Hypothalamus (tissue), 51 donors: ENCODE measurements around the gene PTPRN2.
"Not testable (repeated sequence)": the region's sequence is repeated elsewhere in the genome, so short reads cannot be mapped to it uniquely, and the experiment has no call there.

Experiments used
- DNase-seq, 51 donors: peaks; one replicate each; lab custom pipeline; 2025; lab: John Stamatoyannopoulos, UW

The PTPRN2 gene

GRCh38 chr7:158411232-158411950 lies 176.2 kb downstream of the PTPRN2 start:
- DNase-seq: no peak

DNA sequence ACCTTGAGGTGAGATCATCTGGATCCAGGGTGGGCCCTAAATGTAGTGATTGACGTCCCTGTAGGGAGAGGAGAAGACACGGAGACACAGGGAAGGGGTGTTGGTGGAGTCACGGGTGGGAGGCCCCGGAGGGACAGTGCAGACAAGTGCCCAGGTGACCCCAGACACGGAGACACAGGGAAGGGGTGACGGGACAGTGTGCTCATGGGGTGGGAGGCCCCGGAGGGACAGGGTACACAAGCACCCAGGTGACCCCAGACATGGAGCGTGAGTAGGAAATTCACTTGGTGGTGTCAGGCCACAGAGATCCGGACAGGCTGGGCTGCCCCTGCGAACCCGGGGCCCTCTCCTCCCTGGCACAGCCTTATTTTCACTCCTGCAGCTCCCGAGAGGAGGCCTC lies 176.9 kb downstream of the PTPRN2 start:
- no peak for DNase-seq

- no peak for DNase-seq
Measured at GRCh38 chr7:158409816-158410330, 177.8 kb downstream of the PTPRN2 start.

DNA sequence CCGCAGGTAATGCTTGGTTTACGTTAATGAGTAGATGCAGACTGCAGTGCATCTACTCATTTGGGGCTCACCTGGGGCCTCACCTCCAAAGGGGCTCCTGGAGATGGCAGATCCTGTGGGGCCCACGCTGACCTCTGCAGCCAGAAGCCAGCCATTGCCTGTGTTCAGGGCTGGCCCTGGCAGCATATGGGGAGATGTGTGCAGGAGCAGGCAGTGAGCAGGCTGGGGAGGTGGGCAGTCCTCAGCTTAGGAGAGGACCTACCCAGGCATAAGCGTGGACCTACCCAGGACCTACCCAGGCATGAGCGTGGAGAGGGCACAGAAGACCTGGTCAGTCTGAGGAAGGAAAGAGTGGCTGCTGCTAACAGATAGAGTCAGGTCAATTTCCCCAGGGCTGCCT lies 178.5 kb downstream of the PTPRN2 start:
- no peak for DNase-seq

- no peak for DNase-seq
Measured at GRCh38 chr7:158408318-158408920, 179.2 kb downstream of the PTPRN2 start.

DNA sequence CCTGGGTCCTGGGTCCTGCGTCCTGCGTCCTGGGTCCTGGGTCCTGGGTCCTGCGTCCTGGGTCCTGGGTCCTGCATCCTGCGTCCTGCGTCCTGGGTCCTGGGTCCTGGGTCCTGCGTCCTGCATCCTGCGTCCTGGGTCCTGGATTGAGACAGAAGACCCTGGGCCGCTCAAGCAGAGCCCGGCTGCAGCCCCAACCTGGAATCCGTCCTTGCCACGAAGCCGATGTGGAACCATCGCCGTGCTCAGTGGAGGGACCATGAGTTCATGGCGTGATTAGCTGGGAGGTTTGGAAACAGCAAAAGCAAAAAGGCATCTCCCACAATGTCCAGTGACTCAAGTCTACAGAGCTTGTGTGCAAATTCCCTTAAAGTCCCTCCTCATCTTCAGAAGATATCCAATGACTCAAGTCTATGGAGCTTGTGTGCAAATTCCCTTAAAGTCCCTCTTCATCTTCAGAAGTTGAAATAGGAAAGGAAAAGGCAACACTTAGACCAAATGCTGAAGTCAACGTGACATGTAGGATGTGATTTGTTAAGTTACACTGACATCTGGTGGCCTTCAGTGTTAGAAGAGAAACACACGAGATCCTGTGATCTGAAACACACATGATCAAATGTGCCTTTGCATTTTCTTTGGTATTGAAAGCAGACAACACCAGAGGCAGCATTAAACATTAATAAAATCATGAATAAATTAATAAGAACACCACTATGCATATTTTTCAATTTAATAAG lies 179.9 kb downstream of the PTPRN2 start:
- DNase-seq: peak in 5 of 51 donors; percentile 10 to 36 (median 20)

GRCh38 chr7:158406801-158407200 lies 180.8 kb downstream of the PTPRN2 start:
- DNase-seq: no peak

GRCh38 chr7:158406364-158406763 lies 181.3 kb downstream of the PTPRN2 start:
- no peak for DNase-seq

- not testable (repeated sequence) for DNase-seq
Measured at GRCh38 chr7:158405771-158406170, 181.9 kb downstream of the PTPRN2 start.

GRCh38 chr7:158405324-158405723 lies 182.3 kb downstream of the PTPRN2 start:
- no peak for DNase-seq

DNA sequence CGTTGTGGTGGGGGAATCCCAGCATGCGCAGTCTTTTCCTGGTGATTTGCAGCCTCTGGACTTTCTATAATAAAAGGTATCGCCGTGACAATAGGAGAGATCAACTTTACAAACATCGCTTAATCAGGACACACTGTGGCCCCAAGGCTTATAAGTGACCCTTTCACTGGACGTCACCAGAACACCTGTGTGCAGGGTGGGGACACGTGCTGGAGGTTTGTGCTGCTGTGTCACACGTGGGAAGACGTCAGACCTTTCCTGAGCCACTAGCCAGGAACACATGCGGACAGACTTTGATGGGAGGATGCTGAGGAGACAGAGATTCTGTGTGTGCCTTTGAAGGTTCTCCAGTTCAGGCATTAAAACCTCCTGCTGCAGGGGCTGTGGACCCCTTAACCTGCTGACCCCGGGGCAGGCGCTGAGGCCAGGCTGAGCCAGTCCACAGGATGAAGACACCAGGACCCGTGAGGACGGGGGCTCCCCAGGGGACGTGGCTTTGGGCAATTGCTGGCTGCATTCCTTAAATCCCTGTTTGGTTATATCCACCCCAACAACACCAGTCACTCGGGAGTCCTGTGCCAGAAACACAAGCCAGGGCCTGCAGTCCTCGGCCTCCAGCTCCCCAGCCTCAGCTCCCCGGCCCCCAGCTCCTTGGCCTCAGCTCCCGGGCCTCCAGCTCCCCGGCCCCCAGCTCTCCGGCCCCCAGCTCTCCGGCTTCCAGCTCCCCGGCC lies 183.4 kb downstream of the PTPRN2 start:
- DNase-seq: no peak

- DNase-seq: no peak
Measured at GRCh38 chr7:158403013-158403821, 184.4 kb downstream of the PTPRN2 start.

- no peak for DNase-seq
Measured at GRCh38 chr7:158402471-158402870, 185.2 kb downstream of the PTPRN2 start.

GRCh38 chr7:158401826-158402225 lies 185.8 kb downstream of the PTPRN2 start:
- DNase-seq: no peak

DNA sequence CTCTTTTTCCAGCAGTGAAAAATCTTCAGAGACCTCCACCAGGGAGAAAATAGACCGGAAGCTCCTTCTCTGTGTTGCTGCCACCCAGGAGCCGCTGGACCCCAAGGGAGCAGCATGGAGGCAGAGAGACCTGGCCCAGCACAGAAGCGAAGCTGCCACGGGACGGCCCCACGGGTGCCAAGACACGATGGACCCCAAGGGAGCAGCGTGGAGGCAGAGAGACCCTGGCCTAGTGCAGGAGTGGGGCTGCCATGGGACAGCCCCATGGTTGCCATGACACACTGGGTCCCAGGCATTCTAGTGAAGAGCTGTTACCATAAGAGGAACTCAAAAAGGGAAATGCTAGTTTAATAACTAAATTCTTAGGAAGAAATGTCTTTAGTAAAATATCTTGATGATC lies 186.3 kb downstream of the PTPRN2 start:
- no peak for DNase-seq

DNA sequence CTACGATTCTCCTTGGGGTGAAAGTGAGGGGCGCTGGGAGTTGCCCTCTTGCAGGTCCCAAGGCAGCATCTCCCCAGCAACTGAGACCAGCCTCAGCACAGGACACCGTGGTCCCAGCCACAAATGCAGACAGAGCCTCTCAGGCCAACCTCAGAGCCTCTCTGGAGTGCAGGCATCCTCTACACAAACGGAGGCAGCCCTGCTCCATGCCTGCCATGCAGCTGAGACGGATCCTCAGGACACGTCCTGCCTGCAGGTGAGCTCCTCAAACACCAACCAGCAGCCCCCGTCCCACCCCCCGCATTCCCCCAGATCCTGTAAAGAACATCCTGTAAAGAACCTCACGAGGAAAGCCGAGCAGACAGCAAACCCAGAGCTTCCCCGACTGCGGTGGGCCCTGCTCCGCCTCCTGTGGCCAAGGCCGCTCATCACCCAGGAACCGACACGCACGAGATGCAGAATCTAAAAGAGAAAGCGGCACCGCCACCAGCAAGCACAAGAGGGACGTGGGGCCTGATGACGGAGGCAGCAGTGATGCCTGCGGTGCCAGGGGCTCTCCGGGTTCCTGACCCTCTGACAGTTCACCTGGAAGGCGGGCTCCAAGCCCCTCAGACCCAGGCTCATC lies 186.9 kb downstream of the PTPRN2 start:
- no peak for DNase-seq

- DNase-seq: no peak
Measured at GRCh38 chr7:158399762-158400161, 187.9 kb downstream of the PTPRN2 start.

- no peak for DNase-seq
Measured at GRCh38 chr7:158398750-158399149, 188.9 kb downstream of the PTPRN2 start.

DNA sequence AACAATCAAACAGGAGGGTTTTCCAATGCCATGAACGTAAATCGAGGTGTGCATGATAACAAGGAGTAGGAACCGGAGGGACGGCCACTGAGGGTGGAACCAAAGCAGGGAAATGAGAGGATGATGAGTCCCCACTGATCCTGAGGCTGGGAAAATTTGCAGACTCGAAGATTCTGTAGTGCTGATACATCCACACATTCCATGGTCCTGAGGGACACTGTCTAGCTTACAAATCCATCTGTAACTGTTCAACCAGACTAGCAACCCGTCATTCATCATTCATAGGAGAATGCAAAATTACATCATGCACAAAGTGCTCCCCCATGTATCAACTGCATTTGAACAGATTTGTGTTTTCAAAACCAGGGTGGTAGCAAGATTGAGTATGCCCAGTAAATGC lies 189.7 kb downstream of the PTPRN2 start:
- DNase-seq: no peak
